HAP-1 (cell line): ENCODE data around the gene SERTAD4.

Source experiments
- DNase-seq, 2 experiments: peaks; one replicate each; pipeline ENCODE4 v3.0.0-alpha.2; 2016 to 2020; ENCODE audit warnings: low spot score in 2 of 2
- H3K27me3 ChIP-seq: fragments of 250-450 bp; sonication (Bioruptor Pico); 2 replicates; pipeline ENCODE4 v1.5.1; 2020; ENCODE audit warnings: low read depth, mild to moderate bottlenecking, moderate library complexity
- H3K36me3 ChIP-seq: fragments of 250-450 bp; sonication (Bioruptor Pico); replicated peaks from 2 replicates; pipeline ENCODE4 v1.5.1; 2020; ENCODE audit warnings: mild to moderate bottlenecking
- H3K4me1 ChIP-seq: fragments of 250-450 bp; sonication (Bioruptor Pico); 2 replicates; pipeline ENCODE4 v1.5.1; 2020; ENCODE audit warnings: mild to moderate bottlenecking
- H3K4me3 ChIP-seq: fragments of 250-450 bp; sonication (Bioruptor Pico); 2 replicates; pipeline ENCODE4 v1.5.1; 2020; ENCODE audit warnings: mild to moderate bottlenecking, moderate library complexity
- H3K9me3 ChIP-seq: fragments of 250-450 bp; sonication (Bioruptor Pico); 2 replicates; pipeline ENCODE4 v1.5.1; 2020; ENCODE audit warnings: mild to moderate bottlenecking, moderate library complexity
- in situ Hi-C: fragments of 300-500 bp; cut with MboI; formaldehyde crosslinking; loops from 3 replicates; pipeline ENCODE4 v1.14.3; 2020; ENCODE audit warnings: low sequenced_read_pairs, inconsistent platforms, mixed read lengths

SERTAD4 gene

GRCh38 chr1:210236840-210237409, 4.3 kb downstream of the SERTAD4 start:
- no peak overlapping the region for H3K4me3 ChIP-seq
- no peaks in the 10 kb centered on the region for H3K9me3 ChIP-seq
- DNase-seq, result no peak
- H3K27me3 ChIP-seq, result peaks cover 17% of the 10 kb centered on the region
- no peaks in the 10 kb centered on the region for H3K36me3 ChIP-seq
- H3K4me1 ChIP-seq, result peaks cover 6% of the 10 kb centered on the region
- in situ Hi-C loops, result no loop called here

GRCh38 chr1:210237479-210237878, 4.9 kb downstream of the SERTAD4 start:
- H3K4me1 ChIP-seq, result peaks cover 6% of the 10 kb centered on the region
- no peak overlapping the region for H3K4me3 ChIP-seq
- no peaks in the 10 kb centered on the region for H3K36me3 ChIP-seq
- H3K27me3 ChIP-seq, result peaks cover 17% of the 10 kb centered on the region
- DNase-seq, result no peak
- H3K9me3 ChIP-seq, result no peaks in the 10 kb centered on the region
- in situ Hi-C loops, result no loop called here

GRCh38 chr1:210237981-210238380, 5.4 kb downstream of the SERTAD4 start:
- Histone ChIP-seq H3K36me3 (no peaks in the 10 kb centered on the region), H3K4me1 (peaks cover 6% of the 10 kb centered on the region), H3K9me3 (no peaks in the 10 kb centered on the region), H3K4me3 (no peak overlapping the region), H3K27me3 (peaks cover 19% of the 10 kb centered on the region)
- in situ Hi-C loops, result no loop called here
- no peak for DNase-seq

- H3K9me3 ChIP-seq, result no peaks in the 10 kb centered on the region
- peak in 1 of 2 experiments; percentile 51 for DNase-seq
- no peak overlapping the region for H3K4me3 ChIP-seq
- no peaks in the 10 kb centered on the region for H3K36me3 ChIP-seq
- in situ Hi-C loops, result no loop called here
- H3K4me1 ChIP-seq, result peaks cover 2% of the 10 kb centered on the region
- peaks cover 9% of the 10 kb centered on the region for H3K27me3 ChIP-seq
These were observed 6.9 kb downstream of the SERTAD4 start for GRCh38 chr1:210239349-210240111.

- in situ Hi-C loops, result no loop called here
- no peaks in the 10 kb centered on the region for H3K36me3 ChIP-seq
These were observed 8.5 kb downstream of the SERTAD4 start for GRCh38 chr1:210241121-210241520.

GRCh38 chr1:210244746-210245367, 12.3 kb downstream of the SERTAD4 start:
- in situ Hi-C loops, result no loop called here
- H3K27me3 ChIP-seq, result peaks cover 17% of the 10 kb centered on the region
- H3K9me3 ChIP-seq, result no peaks in the 10 kb centered on the region
- no peaks in the 10 kb centered on the region for H3K4me1 ChIP-seq
- no peak for DNase-seq
- H3K36me3 ChIP-seq, result no peaks in the 10 kb centered on the region
- no peak overlapping the region for H3K4me3 ChIP-seq

More at GRCh38 chr1:210241121-210241520, 8.5 kb downstream of the SERTAD4 start:
- no peaks in the 10 kb centered on the region for H3K4me1 ChIP-seq
- peaks cover 17% of the 10 kb centered on the region for H3K27me3 ChIP-seq
- no peak overlapping the region for H3K4me3 ChIP-seq
- no peaks in the 10 kb centered on the region for H3K9me3 ChIP-seq
- no peak for DNase-seq

GRCh38 chr1:210246447-210246846, 13.9 kb downstream of the SERTAD4 start:
- Histone ChIP-seq H3K9me3 (no peaks in the 10 kb centered on the region), H3K27me3 (peaks cover 17% of the 10 kb centered on the region), H3K36me3 (no peaks in the 10 kb centered on the region), H3K4me1 (peaks cover 3% of the 10 kb centered on the region; the same call in 1 of the 2 replicates), H3K4me3 (no peak overlapping the region)
- DNase-seq, result no peak
- in situ Hi-C loops, result no loop called here

GRCh38 chr1:210248341-210248740, 15.7 kb downstream of the SERTAD4 start:
- Histone ChIP-seq H3K36me3 (no peaks in the 10 kb centered on the region), H3K4me1 (peaks cover 3% of the 10 kb centered on the region; the same call in 1 of the 2 replicates), H3K9me3 (no peaks in the 10 kb centered on the region), H3K4me3 (no peak overlapping the region), H3K27me3 (peaks cover 13% of the 10 kb centered on the region)
- in situ Hi-C loops, result no loop called here
- no peak for DNase-seq

GRCh38 chr1:210250665-210250997, 18.0 kb downstream of the SERTAD4 start:
- H3K4me3 ChIP-seq, result no peak overlapping the region
- no peaks in the 10 kb centered on the region for H3K36me3 ChIP-seq
- peaks cover 5% of the 10 kb centered on the region for H3K27me3 ChIP-seq
- H3K4me1 ChIP-seq, result peaks cover 3% of the 10 kb centered on the region; the same call in 1 of the 2 replicates
- in situ Hi-C loops, result no loop called here
- H3K9me3 ChIP-seq, result no peaks in the 10 kb centered on the region
- peak; percentile 30 to 59 for DNase-seq

GRCh38 chr1:210250998-210251679, 18.5 kb downstream of the SERTAD4 start:
- H3K4me3 ChIP-seq, result peak overlapping the region; percentile 25
- H3K36me3 ChIP-seq, result no peaks in the 10 kb centered on the region
- in situ Hi-C loops, result no loop called here
- H3K9me3 ChIP-seq, result no peaks in the 10 kb centered on the region
- peaks cover under 1% of the 10 kb centered on the region; the same call in 1 of the 2 replicates for H3K27me3 ChIP-seq
- peaks cover 3% of the 10 kb centered on the region; the same call in 1 of the 2 replicates for H3K4me1 ChIP-seq
- DNase-seq, result peak; percentile 60 to 74

GRCh38 chr1:210251680-210252490, 19.3 kb downstream of the SERTAD4 start:
- no peaks in the 10 kb centered on the region for H3K36me3 ChIP-seq
- no peaks in the 10 kb centered on the region for H3K27me3 ChIP-seq
- in situ Hi-C loops, result no loop called here
- DNase-seq, result no peak
- peak overlapping the region; percentile 25; the same call in 1 of the 2 replicates for H3K4me3 ChIP-seq
- H3K9me3 ChIP-seq, result no peaks in the 10 kb centered on the region
- H3K4me1 ChIP-seq, result peaks cover 3% of the 10 kb centered on the region; the same call in 1 of the 2 replicates

- in situ Hi-C loops, result no loop called here
- H3K9me3 ChIP-seq, result no peaks in the 10 kb centered on the region
- no peak overlapping the region for H3K4me3 ChIP-seq
- H3K4me1 ChIP-seq, result peaks cover 3% of the 10 kb centered on the region; the same call in 1 of the 2 replicates
- no peaks in the 10 kb centered on the region for H3K27me3 ChIP-seq
- DNase-seq, result no peak
- H3K36me3 ChIP-seq, result no peaks in the 10 kb centered on the region
These were observed 20.0 kb downstream of the SERTAD4 start for GRCh38 chr1:210252621-210253051.

GRCh38 chr1:210254298-210254697, 21.7 kb downstream of the SERTAD4 start:
- Histone ChIP-seq H3K4me1 (peaks cover 3% of the 10 kb centered on the region; the same call in 1 of the 2 replicates), H3K36me3 (no peaks in the 10 kb centered on the region), H3K9me3 (no peaks in the 10 kb centered on the region), H3K4me3 (no peak overlapping the region), H3K27me3 (no peaks in the 10 kb centered on the region)
- in situ Hi-C loops, result no loop called here
- DNase-seq, result no peak
